Measurements from ENCODE around the gene SORBS2.
A peak's percentile ranks its signal among the peaks of the same experiment; 100 is the strongest.

Gene SORBS2

DNA sequence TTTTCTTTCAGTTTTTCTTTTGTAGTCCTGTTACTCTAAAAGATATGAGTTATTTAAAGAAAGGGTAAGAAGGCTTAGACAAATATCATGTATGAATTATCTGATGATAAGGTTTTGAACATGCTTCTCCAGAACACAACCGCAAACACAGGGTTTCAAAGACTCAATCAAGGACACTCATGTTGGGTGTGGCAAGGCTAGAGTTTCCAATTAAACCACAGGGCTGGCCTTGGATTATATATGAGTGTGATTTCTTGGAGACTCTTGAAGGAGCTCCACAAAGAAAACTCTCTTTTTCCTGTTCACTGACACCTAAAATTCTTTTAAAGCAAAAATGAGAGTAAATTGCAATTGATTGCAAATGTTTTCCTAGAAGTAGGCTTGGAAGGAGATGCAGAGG lies 166.6 kb downstream of the SORBS2 start:
- no peak for TF ChIP-seq ZFX (IDR thresholded peaks at IDR 0.05; ENCODE audit: borderline replicate concordance)
- TF ChIP-seq, protein P1, sequence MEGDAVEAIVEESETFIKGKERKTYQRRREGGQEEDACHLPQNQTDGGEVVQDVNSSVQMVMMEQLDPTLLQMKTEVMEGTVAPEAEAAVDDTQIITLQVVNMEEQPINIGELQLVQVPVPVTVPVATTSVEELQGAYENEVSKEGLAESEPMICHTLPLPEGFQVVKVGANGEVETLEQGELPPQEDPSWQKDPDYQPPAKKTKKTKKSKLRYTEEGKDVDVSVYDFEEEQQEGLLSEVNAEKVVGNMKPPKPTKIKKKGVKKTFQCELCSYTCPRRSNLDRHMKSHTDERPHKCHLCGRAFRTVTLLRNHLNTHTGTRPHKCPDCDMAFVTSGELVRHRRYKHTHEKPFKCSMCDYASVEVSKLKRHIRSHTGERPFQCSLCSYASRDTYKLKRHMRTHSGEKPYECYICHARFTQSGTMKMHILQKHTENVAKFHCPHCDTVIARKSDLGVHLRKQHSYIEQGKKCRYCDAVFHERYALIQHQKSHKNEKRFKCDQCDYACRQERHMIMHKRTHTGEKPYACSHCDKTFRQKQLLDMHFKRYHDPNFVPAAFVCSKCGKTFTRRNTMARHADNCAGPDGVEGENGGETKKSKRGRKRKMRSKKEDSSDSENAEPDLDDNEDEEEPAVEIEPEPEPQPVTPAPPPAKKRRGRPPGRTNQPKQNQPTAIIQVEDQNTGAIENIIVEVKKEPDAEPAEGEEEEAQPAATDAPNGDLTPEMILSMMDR (IDR thresholded peaks at IDR 0.05) = no peak
- H3K27ac ChIP-seq = no peak overlapping the region

DNA sequence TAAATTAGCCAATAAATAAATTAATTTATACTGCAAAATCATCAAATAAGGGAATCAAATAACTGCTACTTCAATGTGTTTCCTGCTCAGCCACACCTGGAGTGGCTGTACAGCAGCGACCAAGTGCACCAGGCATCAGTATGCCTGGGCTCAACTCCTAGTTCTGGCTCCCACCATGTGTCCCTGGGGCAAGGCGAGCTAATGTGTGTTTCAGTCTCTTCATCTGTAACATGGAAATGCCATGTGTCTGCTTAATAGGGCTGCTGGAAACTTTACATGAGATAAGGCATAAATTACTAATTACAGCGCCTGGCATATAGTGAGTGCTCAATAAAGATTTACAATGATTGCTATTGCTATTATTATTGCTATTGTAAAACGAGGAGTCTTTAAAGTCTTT lies 167.6 kb downstream of the SORBS2 start:
- TF ChIP-seq ZFX (IDR thresholded peaks at IDR 0.05; ENCODE audit: borderline replicate concordance) = no peak
- TF ChIP-seq, protein P1 (IDR thresholded peaks at IDR 0.05) = no peak
- H3K27ac ChIP-seq = no peak overlapping the region

DNA sequence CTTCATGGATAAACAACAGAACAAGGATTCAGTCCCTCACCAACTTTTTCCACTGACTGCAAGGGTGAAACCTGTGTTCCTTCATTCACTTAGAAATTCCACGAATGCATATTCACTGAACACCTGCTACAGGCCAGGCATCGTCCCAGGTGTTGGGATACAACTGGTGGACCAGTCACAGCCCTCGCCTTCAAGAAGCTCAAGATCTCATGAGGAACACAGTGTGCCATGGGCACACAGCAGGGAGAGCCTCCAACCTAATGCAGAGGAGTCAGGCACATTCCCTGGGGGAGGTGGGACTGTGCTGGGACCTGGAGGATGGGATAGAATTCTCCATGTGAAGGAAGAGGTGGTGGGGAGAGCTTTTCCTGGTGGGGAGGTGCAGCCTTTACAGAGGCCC lies 169.1 kb downstream of the SORBS2 start:
- TF ChIP-seq, protein P1 (IDR thresholded peaks at IDR 0.05) = no peak
- no peak for TF ChIP-seq ZFX (IDR thresholded peaks at IDR 0.05; ENCODE audit: borderline replicate concordance)

DNA sequence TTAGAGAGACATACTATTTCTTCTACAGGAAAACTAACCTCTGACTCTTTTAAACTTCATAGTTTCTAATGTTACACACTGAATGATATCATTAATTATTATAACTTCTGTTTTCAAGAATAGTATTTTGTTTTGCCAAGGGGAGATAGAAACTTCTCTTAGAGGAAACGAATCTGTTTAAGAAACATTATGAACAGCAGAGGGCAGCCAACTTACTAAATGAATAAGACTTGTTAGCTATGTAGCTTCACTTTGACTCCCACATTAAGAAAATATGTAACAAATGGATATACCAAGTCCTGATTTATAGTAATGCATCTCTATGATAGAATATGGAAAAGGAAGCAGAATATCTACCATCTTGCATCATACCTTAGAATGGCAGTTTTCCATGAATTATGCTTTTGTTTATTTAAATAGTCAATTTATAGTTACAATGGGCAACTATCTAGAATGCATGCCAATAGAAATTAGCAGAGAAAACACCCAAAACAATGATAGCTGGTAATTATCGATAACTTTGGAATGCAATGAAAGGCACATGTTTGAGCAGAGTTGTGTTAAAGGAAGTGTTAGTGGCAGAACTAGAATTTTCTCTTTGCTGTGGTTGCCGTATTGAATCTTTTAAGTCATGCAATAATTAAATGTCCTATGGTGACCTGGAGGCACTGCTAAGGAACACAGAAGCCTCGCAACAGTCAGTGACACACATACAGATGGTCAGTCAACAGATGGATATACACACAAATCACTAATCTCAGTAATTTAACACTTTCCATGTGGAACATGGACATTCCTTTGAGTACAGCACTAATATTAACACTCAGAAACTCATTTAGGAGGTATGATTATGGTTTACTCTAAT lies 171.0 kb downstream of the SORBS2 start:
- TF ChIP-seq ZFX (IDR thresholded peaks at IDR 0.05; ENCODE audit: borderline replicate concordance) = no peak
- TF ChIP-seq, protein P1 (IDR thresholded peaks at IDR 0.05) = peak; percentile 67
- H3K27ac ChIP-seq = no peak overlapping the region

More for the DNA sequence above, 169.1 kb downstream of the SORBS2 start:
- H3K27ac ChIP-seq = no peak overlapping the region

DNA sequence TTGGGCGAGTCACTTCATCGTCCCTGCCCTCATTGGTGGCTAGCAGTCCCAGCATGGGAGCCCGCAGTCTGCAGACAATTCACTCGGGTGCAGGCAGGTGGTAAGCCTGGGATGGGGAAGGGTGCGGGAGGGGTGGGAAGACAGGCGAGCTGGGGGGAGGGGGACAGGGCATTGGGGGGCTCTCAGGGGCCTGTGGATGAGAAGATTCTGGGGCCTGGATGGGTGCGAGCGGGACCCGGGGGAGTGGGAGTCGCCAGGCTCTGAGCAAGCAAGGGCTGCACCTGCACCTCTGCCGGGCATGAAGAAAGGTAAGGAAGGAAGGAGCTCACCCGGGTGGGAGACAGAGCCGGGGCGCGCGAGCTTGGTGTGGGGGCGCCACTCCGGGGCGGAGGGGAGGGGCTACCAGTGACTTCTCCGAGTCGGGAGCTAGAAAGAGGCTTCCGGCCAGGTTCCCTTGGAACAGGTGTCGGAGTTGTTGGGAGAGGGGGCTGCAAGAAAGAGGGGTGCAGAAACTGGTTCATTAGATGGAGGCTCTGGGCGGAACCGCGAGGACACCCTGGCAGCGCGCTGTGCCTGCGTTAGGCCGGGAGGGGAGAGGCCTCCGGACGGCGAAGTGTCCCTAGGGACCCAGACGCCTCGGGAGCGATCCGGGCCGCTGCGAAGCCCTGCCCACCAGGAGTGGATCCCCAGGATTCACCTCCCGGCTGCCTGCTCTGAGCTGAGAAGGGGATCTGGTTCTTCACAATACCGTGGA lies 173.3 kb downstream of the SORBS2 start:
- TF ChIP-seq, protein P1 (IDR thresholded peaks at IDR 0.05) = no peak
- no peak for TF ChIP-seq ZFX (IDR thresholded peaks at IDR 0.05; ENCODE audit: borderline replicate concordance)
- H3K27ac ChIP-seq = no peak overlapping the region

DNA sequence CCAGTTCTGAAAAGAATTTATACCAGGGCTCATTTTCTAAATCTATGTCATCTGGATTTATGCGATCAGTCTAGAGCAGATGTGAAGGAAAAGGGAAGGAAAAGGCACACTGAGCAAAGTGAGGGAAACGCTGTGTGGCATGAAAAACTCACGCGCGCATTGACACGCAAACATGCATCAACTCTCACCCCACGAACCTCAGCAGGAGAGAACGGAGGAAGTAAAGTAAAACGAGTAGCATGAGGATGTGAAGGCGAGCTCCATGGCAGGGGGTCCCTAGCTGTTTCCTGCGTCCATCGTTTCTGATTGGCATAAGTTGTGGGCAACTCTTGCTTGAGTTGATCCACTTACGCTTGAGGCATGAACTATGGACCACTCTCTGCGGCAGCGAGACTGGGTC lies 173.9 kb downstream of the SORBS2 start:
- TF ChIP-seq, protein P1 (IDR thresholded peaks at IDR 0.05) = no peak
- TF ChIP-seq ZFX (IDR thresholded peaks at IDR 0.05; ENCODE audit: borderline replicate concordance) = no peak
- H3K27ac ChIP-seq = no peak overlapping the region
